NT2/D1 (cell line): Measurements from ENCODE around the gene DSE.

Source experiments
- SUZ12 ChIP-seq: IDR thresholded peaks from 2 replicates; pipeline ENCODE4 v1.6.1; 2011; ENCODE audit not compliant: insufficient read length, insufficient read depth; ENCODE audit errors: extremely low read depth
- YY1 ChIP-seq: IDR thresholded peaks from 2 replicates; pipeline ENCODE4 v1.6.1; 2011; ENCODE audit not compliant: insufficient read length, insufficient read depth
- ZNF274 ChIP-seq: IDR thresholded peaks from 2 replicates; pipeline ENCODE4 v1.6.1; 2011; ENCODE audit warnings: mild to moderate bottlenecking, low read depth, low read length

GRCh38 chr6:116445102-116445501 lies 74.4 kb downstream of the DSE start:
- TF ChIP-seq SUZ12, result no peak
- no peak for TF ChIP-seq ZNF274
- no peak for TF ChIP-seq YY1
